ENCODE measurements around the gene NUB1. TPM values are rescaled to one million over a fixed set of nuclear protein-coding genes. Genes with fewer than 3 reads are reported as not detected.

The NUB1 gene
- total RNA-seq, 1 donor from 2014 or later, result 41.6 TPM

DNA sequence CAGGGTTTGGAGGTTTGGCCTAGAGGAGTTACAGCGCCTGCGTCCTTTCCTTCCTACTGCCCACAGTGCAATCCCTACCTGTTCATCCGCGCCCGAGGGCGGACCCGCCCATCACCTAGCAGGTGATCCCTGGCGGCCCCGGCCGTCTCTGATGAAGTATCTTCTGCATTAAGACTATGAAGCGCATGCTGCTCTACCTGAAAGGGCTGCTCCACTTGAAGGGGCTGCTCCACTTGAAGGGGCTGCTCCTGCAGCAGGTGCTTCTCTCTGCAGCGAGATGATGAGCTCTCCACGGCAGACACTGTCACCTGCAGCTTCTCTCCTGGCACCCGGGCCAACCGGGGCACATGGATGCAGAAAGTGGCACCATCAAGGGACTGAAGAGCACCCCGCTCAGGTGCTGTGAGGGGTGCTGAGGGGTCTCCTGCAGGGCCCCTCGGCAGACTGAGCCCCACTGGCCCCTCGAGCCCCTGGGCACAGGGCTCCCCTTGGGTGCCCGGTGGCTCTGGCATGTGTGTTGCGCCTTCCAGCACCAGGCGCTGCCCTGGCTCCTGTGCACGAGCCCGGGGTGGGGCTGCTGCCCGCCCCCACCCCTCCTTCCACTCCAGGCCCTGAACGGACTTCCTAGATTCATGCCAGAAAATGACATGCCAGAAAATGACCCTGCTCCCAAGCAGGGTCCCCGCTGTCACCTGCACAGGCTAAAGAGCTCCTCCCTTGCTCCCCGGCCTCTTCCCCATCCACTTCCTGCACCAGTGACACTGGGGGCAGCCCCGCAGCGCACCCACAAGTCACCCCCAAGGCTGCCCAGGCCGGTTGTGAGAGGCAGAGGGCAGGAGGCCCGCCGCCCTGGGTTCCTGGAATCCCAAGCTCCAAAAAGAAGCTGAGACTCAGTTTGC, 38.8 kb downstream of the NUB1 start:
- Histone ChIP-seq H3K27me3 (ENCODE audit: insufficient read depth, low read length) (peaks cover 34% of the 10 kb centered on the region), H3K4me1 (ENCODE audit: insufficient read depth, low read length) (peaks cover 3% of the 10 kb centered on the region), H2AFZ (ENCODE audit: low read depth, low read length) (no peak overlapping the region), H3K79me2 (ENCODE audit: insufficient read depth, low read length) (no peaks in the 10 kb centered on the region), H4K20me1 (ENCODE audit: insufficient read depth, low read length) (peaks cover 4% of the 10 kb centered on the region), H3K9me3 (ENCODE audit: insufficient read depth, low read depth, low read length) (no peaks in the 10 kb centered on the region), H3K27ac (ENCODE audit: low read depth, low read length) (no peak overlapping the region), H3K4me3 (ENCODE audit: insufficient read depth, low read depth, low read length) (no peak overlapping the region), H3K4me2 (ENCODE audit: low read length) (no peak overlapping the region), H3K36me3 (ENCODE audit: insufficient read depth, low read length) (no peaks in the 10 kb centered on the region), H3K9ac (ENCODE audit: low read length) (no peak overlapping the region)
- DNase-seq (ENCODE audit: low read depth), result no peak
- H3K27me3 Mint-ChIP-seq (ENCODE audit: low read depth, unreplicated experiment), result peaks cover 46% of the 10 kb centered on the region
- FAIRE-seq, result no peak
- no peak overlapping the region for H3K27ac Mint-ChIP-seq (ENCODE audit: unreplicated experiment)
- H3K36me3 Mint-ChIP-seq (ENCODE audit: low read depth, unreplicated experiment), result peaks cover 24% of the 10 kb centered on the region
- peaks cover 3% of the 10 kb centered on the region for H3K9me3 Mint-ChIP-seq (ENCODE audit: unreplicated experiment)
- no peak for TF ChIP-seq EZH2 (IDR thresholded peaks at IDR 0.05; ENCODE audit: insufficient read depth, low read length)
- TF ChIP-seq, protein P1, sequence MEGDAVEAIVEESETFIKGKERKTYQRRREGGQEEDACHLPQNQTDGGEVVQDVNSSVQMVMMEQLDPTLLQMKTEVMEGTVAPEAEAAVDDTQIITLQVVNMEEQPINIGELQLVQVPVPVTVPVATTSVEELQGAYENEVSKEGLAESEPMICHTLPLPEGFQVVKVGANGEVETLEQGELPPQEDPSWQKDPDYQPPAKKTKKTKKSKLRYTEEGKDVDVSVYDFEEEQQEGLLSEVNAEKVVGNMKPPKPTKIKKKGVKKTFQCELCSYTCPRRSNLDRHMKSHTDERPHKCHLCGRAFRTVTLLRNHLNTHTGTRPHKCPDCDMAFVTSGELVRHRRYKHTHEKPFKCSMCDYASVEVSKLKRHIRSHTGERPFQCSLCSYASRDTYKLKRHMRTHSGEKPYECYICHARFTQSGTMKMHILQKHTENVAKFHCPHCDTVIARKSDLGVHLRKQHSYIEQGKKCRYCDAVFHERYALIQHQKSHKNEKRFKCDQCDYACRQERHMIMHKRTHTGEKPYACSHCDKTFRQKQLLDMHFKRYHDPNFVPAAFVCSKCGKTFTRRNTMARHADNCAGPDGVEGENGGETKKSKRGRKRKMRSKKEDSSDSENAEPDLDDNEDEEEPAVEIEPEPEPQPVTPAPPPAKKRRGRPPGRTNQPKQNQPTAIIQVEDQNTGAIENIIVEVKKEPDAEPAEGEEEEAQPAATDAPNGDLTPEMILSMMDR (IDR thresholded peaks at IDR 0.05; ENCODE audit: insufficient read depth, low read depth, low read length), result no peak
- H3K4me3 Mint-ChIP-seq (ENCODE audit: unreplicated experiment), result no peak overlapping the region
- no peaks in the 10 kb centered on the region for H3K4me1 Mint-ChIP-seq (ENCODE audit: low read depth, unreplicated experiment)

- no peak overlapping the region for H3K27ac Mint-ChIP-seq (ENCODE audit: unreplicated experiment)
- H3K79me2 ChIP-seq (ENCODE audit: insufficient read depth, low read length), result no peaks in the 10 kb centered on the region
- no peak overlapping the region for H3K4me3 Mint-ChIP-seq (ENCODE audit: unreplicated experiment)
- no peaks in the 10 kb centered on the region for H3K36me3 ChIP-seq (ENCODE audit: insufficient read depth, low read length)
- peaks cover 52% of the 10 kb centered on the region for H3K27me3 Mint-ChIP-seq (ENCODE audit: low read depth, unreplicated experiment)
- no peak overlapping the region for H3K9ac ChIP-seq (ENCODE audit: low read length)
- H2AFZ ChIP-seq (ENCODE audit: low read depth, low read length), result no peak overlapping the region
- TF ChIP-seq, protein P1 (IDR thresholded peaks at IDR 0.05; ENCODE audit: insufficient read depth, low read depth, low read length), result no peak
- no peak for TF ChIP-seq EZH2 (IDR thresholded peaks at IDR 0.05; ENCODE audit: insufficient read depth, low read length)
- H3K9me3 ChIP-seq (ENCODE audit: insufficient read depth, low read depth, low read length), result no peaks in the 10 kb centered on the region
- H4K20me1 ChIP-seq (ENCODE audit: insufficient read depth, low read length), result peaks cover 4% of the 10 kb centered on the region
- H3K4me3 ChIP-seq (ENCODE audit: insufficient read depth, low read depth, low read length), result no peak overlapping the region
- DNase-seq (ENCODE audit: low read depth), result no peak
- no peaks in the 10 kb centered on the region for H3K4me1 Mint-ChIP-seq (ENCODE audit: low read depth, unreplicated experiment)
- no peak for FAIRE-seq
- H3K27me3 ChIP-seq (ENCODE audit: insufficient read depth, low read length), result peaks cover 34% of the 10 kb centered on the region
- H3K27ac ChIP-seq (ENCODE audit: low read depth, low read length), result no peak overlapping the region
- H3K9me3 Mint-ChIP-seq (ENCODE audit: unreplicated experiment), result peaks cover 3% of the 10 kb centered on the region
- H3K4me1 ChIP-seq (ENCODE audit: insufficient read depth, low read length), result peaks cover 3% of the 10 kb centered on the region
- H3K36me3 Mint-ChIP-seq (ENCODE audit: low read depth, unreplicated experiment), result peaks cover 24% of the 10 kb centered on the region
- no peak overlapping the region for H3K4me2 ChIP-seq (ENCODE audit: low read length)
These were observed 39.4 kb downstream of the NUB1 start for GRCh38 chr7:151381098-151381347.

Measured in astrocyte (in vitro differentiated cells and primary cell).